Transverse colon (tissue), 3 donors: ENCODE data around the gene PTPN4.

Experiments used
- CTCF ChIP-seq, 5 experiments: fragments of 200-600 bp in 3 of 5; fragments of 450-650 bp in 2 of 5; sonication (generic) in 3 of 5; IDR thresholded peaks; 1 replicate in 2 of 5; 2 replicates in 3 of 5; pipeline ENCODE4 v1.5.1; 2016 to 2017; ENCODE audit warnings: antibody characterized with exemption in 5 of 5, inconsistent platforms in 3 of 5, mild to moderate bottlenecking in 2 of 5, moderate library complexity in 1 of 5
- POLR2A ChIP-seq: fragments of 450-650 bp; IDR thresholded peaks from one replicate; pipeline ENCODE4 v1.6.1; 2016; ENCODE audit warnings: antibody characterized with exemption, mild to moderate bottlenecking, moderate library complexity

DNA sequence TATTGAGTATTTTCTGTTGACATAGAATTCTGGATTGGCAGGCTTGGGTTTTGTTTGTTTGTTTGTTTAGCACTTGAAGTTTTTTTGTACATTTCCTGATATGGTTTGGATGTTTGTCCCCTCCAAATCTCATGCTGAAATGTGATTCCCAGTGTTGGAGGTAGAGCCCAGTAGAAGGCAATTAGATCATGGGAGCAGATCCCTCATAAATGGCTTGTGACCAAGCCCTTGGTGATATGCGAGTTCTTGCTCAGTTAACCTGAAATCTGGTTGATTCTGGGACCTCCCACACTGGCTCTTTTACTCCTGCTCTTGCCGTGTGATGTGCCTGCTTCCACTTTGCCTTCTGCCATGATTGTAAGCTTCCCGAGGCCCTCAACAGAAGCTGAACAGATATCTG is 98.0 kb downstream of the PTPN4 start:
- TF ChIP-seq POLR2A (no peak), CTCF (IDR thresholded peaks at IDR 0.05) (no peak)
